ENCODE data around the gene BBOF1.

DNA sequence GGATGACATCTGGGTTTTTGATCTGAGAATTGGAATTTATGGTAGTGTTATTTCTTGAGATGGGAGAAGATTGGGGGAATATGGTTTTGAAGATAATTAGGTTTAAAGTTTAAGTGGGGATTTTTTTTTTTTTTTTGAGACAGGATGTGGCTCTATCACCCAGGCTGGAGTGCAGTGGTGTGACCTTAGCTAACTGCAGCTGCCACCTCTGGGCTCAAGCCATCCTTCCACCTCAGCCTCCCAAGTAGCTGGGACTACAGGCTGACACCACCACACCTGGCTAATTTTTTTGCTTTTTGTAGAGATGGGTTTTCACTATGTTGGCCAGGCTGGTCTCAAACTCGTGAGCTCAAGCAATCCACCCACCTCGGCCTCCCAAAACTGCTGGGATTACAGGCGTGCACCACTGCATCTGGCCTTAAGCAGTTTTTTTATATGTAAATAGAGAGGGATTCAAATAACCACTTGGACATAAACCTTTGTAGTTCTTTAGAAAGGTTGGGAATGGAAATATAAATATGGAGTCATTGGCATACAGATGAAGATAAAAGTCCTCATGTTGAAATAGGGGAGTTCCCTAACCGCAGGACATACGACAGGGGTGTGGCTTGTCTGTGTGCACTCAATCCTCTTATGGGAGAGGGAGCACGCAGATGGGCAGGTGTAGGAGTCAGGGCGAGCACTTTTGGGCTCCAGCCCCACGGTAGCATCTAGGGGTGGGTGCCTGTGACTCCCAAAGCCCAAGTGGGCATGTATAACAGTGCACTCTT is 70.3 kb downstream of the BBOF1 start:
- TF ChIP-seq POLR2A (IDR thresholded peaks at IDR 0.05) (no peak), EP300 (IDR thresholded peaks at IDR 0.05) (no peak), POLR2AphosphoS5 (IDR thresholded peaks at IDR 0.05) (no peak)
- TF ChIP-seq, protein P1, sequence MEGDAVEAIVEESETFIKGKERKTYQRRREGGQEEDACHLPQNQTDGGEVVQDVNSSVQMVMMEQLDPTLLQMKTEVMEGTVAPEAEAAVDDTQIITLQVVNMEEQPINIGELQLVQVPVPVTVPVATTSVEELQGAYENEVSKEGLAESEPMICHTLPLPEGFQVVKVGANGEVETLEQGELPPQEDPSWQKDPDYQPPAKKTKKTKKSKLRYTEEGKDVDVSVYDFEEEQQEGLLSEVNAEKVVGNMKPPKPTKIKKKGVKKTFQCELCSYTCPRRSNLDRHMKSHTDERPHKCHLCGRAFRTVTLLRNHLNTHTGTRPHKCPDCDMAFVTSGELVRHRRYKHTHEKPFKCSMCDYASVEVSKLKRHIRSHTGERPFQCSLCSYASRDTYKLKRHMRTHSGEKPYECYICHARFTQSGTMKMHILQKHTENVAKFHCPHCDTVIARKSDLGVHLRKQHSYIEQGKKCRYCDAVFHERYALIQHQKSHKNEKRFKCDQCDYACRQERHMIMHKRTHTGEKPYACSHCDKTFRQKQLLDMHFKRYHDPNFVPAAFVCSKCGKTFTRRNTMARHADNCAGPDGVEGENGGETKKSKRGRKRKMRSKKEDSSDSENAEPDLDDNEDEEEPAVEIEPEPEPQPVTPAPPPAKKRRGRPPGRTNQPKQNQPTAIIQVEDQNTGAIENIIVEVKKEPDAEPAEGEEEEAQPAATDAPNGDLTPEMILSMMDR (IDR thresholded peaks at IDR 0.05): no peak

Data from upper lobe of left lung (tissue), 4 donors.